ENCODE measurements around the gene LAMTOR4. TPM values are rescaled to one million over a fixed set of nuclear protein-coding genes. Genes with fewer than 3 reads are reported as not detected.
A peak's percentile ranks its signal among the peaks of the same experiment; 100 is the strongest.

LAMTOR4 gene
- total and polyA plus RNA-seq, 2 donors (not counting 1 experiment from before 2014, with no cell fraction given) = 214 to 448 TPM

DNA sequence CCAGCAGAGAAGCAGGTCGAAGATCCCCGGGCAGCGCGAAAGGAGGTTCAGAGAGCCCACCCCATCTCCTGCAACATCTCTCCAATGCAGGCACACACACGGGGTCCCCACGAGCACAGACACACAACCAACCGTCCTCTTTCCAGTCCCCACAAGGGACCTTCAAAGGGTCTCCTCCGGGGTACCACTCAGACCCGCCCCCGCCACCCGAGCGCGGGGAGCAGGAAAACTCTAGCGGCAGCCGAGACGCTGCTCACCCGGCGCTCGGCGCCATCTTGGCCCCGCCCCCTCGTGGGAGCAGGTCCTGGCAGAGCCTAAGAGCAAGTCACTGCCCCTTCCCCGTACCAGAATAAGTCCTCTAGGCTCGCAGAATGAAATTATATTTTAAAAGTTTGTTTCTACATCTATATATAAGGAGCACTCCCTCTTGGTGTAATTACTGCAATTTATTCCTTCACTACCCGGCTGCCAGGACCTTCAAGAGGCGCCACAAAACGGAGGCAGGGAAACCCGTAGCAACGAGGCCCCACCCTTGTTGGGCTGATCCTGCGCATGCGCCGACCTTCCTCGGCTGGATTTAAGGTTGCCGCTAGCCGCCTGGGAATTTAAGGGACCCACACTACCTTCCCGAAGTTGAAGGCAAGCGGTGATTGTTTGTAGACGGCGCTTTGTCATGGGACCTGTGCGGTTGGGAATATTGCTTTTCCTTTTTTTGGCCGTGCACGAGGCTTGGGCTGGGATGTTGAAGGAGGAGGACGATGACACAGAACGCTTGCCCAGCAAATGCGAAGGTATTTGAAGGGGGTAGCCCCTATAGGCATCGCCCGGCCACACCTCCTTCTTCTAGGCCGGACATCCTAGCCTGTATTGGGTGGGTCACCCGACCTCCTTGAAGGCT is 29.4 kb upstream of the LAMTOR4 start, which contains the start of the genes CNPY4 and TAF6:
TSS of gene CNPY4 (plus strand) at position 563 of the 898 bp plus-strand sequence. CDS start at position 674, 111 bp downstream.
TSS of gene TAF6 (minus strand) at position 287 of the 898 bp plus-strand sequence. CDS start 5,149 bp downstream, outside the sequence.
- peak within 1 kb of the TSS; percentile 97 for H3K4me2 ChIP-seq (replicated peaks; ENCODE audit: low read depth, low read length, poor library complexity, severe bottlenecking)
- H3K27me3 Mint-ChIP-seq = no peaks in the 10 kb centered on the region
- no peaks in the 10 kb centered on the region for H3K27me3 ChIP-seq (replicated peaks in 1 of 4; ENCODE audit: control extremely low read depth in 1 of 4, control insufficient read depth in 3 of 4, insufficient read depth in 4 of 4, low read length in 3 of 4)
- H3K9me3 Mint-ChIP-seq (ENCODE audit: insufficient read depth) = no peaks in the 10 kb centered on the region
- H3K4me3 Mint-ChIP-seq = peak within 1 kb of the TSS; percentile 98
- TF ChIP-seq, protein P1, sequence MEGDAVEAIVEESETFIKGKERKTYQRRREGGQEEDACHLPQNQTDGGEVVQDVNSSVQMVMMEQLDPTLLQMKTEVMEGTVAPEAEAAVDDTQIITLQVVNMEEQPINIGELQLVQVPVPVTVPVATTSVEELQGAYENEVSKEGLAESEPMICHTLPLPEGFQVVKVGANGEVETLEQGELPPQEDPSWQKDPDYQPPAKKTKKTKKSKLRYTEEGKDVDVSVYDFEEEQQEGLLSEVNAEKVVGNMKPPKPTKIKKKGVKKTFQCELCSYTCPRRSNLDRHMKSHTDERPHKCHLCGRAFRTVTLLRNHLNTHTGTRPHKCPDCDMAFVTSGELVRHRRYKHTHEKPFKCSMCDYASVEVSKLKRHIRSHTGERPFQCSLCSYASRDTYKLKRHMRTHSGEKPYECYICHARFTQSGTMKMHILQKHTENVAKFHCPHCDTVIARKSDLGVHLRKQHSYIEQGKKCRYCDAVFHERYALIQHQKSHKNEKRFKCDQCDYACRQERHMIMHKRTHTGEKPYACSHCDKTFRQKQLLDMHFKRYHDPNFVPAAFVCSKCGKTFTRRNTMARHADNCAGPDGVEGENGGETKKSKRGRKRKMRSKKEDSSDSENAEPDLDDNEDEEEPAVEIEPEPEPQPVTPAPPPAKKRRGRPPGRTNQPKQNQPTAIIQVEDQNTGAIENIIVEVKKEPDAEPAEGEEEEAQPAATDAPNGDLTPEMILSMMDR (IDR thresholded peaks at IDR 0.05) = peak; percentile 14
- no peak for TF ChIP-seq EZH2 (IDR thresholded peaks at IDR 0.05; ENCODE audit: borderline replicate concordance, insufficient read depth, low read depth, low read length, poor library complexity, severe bottlenecking)
- DNase-seq = peak; percentile 97
- no peaks in the 10 kb centered on the region for H3K9me3 ChIP-seq (ENCODE audit: control extremely low read depth in 1 of 3, control insufficient read depth in 2 of 3, insufficient read depth in 1 of 3, low read length in 2 of 3)
- H3K4me1 Mint-ChIP-seq = peaks cover 30% of the 10 kb centered on the region
- H3K27ac Mint-ChIP-seq = peak within 1 kb of the TSS; percentile 95
- H3K4me3 ChIP-seq (ENCODE audit: control extremely low read depth in 1 of 5, extremely low read depth in 1 of 5, insufficient read depth in 1 of 5, low read depth in 2 of 5, low read length in 4 of 5) = peak within 1 kb of the TSS; percentile 67 to 94 (median 92)
- H3K9ac ChIP-seq (ENCODE audit: low read length) = peak within 1 kb of the TSS; percentile 93
- H3K4me1 ChIP-seq (ENCODE audit: control insufficient read depth in 2 of 2, insufficient read depth in 2 of 2, low read length in 2 of 2) = peaks cover 14 to 21% of the 10 kb centered on the region in 2 donors
- no peaks in the 10 kb centered on the region for H4K20me1 ChIP-seq (ENCODE audit: control insufficient read depth, insufficient read depth, low read length, poor library complexity, severe bottlenecking)
- ATAC-seq (ENCODE audit: low read depth) = peak; percentile 85
- H3K27ac ChIP-seq (ENCODE audit: low read length in 2 of 2) = peak within 1 kb of the TSS; percentile 93 to 97
- H3K36me3 ChIP-seq (replicated peaks in 1 of 2; ENCODE audit: control extremely low read depth in 1 of 2, control insufficient read depth in 1 of 2, extremely low read depth in 1 of 2, insufficient read depth in 2 of 2, low read length in 1 of 2) = no peaks in the 10 kb centered on the region
- peaks cover 26% of the 10 kb centered on the region for H3K79me2 ChIP-seq (ENCODE audit: control insufficient read depth, insufficient read depth, low read length)
- intact Hi-C loops (cut with micrococcal nuclease) = loop anchor here (1.0 kb wide), 3 partner anchors 8 to 37 kb away; partner anchors contain the start of genes AP4M1 and MCM7
- ChIA-PET POLR2A (interaction anchor here (0.7 to 2.9 kb wide), 2 partner anchors 18 to 27 kb away, joined by 3 to 14 read pairs; partner anchors contain the start of genes AP4M1 and MCM7), CTCF (interaction anchor here (1.0 to 2.2 kb wide), 3 partner anchors 11 to 18 kb away, joined by 3 to 8 read pairs (median 6); partner anchors contain the start of genes AP4M1 and MCM7)
- WGBS (ENCODE audit: insufficient coverage) = under 1% methylated on average over 36 of the region's 49 CpGs
- peak within 1 kb of the TSS; percentile 96 for H2AFZ ChIP-seq (ENCODE audit: insufficient read depth, low read depth, low read length, poor library complexity, severe bottlenecking)
